OCI-LY3 (cell line): ENCODE results near the gene SIN3B.
A peak's percentile ranks its signal among the peaks of the same experiment; 100 is the strongest.

Source experiments
- H2AFZ ChIP-seq: fragments of 200-600, 300-600 bp; shearing (Covaris generic); 2 replicates; pipeline ENCODE4 v1.6.0; 2014; ENCODE audit warnings: antibody characterized with exemption, low read depth, low read length
- H3K27ac ChIP-seq: fragments of 200-600, 300-600 bp; sonication (generic); 2 replicates; pipeline ENCODE4 v1.5.1; 2014; ENCODE audit warnings: mild to moderate bottlenecking, low read length, moderate library complexity, mixed read lengths
- H3K27me3 ChIP-seq: fragments of 200-600, 300-600 bp; sonication (generic); 2 replicates; pipeline ENCODE4 v1.6.1; 2014; ENCODE audit warnings: low read depth, low read length, mixed read lengths
- H3K36me3 ChIP-seq: fragments of 200-600, 300-600 bp; sonication (generic); replicated peaks from 2 replicates; pipeline ENCODE3; 2014; ENCODE audit warnings: low read depth, low read length, mixed read lengths
- H3K4me1 ChIP-seq: fragments of 300-600, 200-600 bp; sonication (generic); 2 replicates; pipeline ENCODE4 v1.6.1; 2014; ENCODE audit warnings: low read length, mixed read lengths
- H3K4me2 ChIP-seq: fragments of 200-600, 300-600 bp; sonication (generic); 2 replicates; pipeline ENCODE4 v1.6.1; 2014; ENCODE audit warnings: low read length, mixed read lengths
- H3K4me3 ChIP-seq: fragments of 300-600, 200-600 bp; sonication (generic); 2 replicates; pipeline ENCODE4 v1.5.1; 2014; ENCODE audit warnings: antibody characterized with exemption, mild to moderate bottlenecking, low read length, moderate library complexity
- H3K79me2 ChIP-seq: fragments of 300-600, 200-600 bp; shearing (Covaris generic); 2 replicates; pipeline ENCODE4 v1.6.1; 2014; ENCODE audit warnings: mild to moderate bottlenecking, low read length, mixed read lengths
- H3K9ac ChIP-seq: fragments of 300-600, 200-600 bp; shearing (Covaris generic); 2 replicates; pipeline ENCODE4 v1.6.0; 2014; ENCODE audit warnings: mild to moderate bottlenecking, low read length, moderate library complexity
- H3K9me3 ChIP-seq: fragments of 200-600, 300-600 bp; shearing (Covaris generic); 2 replicates; pipeline ENCODE4 v1.6.1; 2014; ENCODE audit warnings: low read length, mixed read lengths; ENCODE audit not compliant: insufficient read depth
- H4K20me1 ChIP-seq: fragments of 200-600, 300-600 bp; sonication (generic); 2 replicates; pipeline ENCODE4 v1.6.1; 2016; ENCODE audit warnings: low read length, mixed read lengths; ENCODE audit not compliant: insufficient read depth
- EZH2phosphoT487 ChIP-seq: fragments of 200-600 bp; shearing (Covaris generic); IDR thresholded peaks from 2 replicates; pipeline ENCODE4 v1.6.1; 2018; ENCODE audit warnings: antibody characterized with exemption, mixed run types, low read depth
- TF ChIP-seq, protein P1 (sequence below): fragments of 200-600, 300-600 bp; sonication (generic); IDR thresholded peaks from 2 replicates; pipeline ENCODE4 v1.5.1; 2014; ENCODE audit warnings: antibody characterized with exemption, low read length, low read depth

SIN3B gene

DNA sequence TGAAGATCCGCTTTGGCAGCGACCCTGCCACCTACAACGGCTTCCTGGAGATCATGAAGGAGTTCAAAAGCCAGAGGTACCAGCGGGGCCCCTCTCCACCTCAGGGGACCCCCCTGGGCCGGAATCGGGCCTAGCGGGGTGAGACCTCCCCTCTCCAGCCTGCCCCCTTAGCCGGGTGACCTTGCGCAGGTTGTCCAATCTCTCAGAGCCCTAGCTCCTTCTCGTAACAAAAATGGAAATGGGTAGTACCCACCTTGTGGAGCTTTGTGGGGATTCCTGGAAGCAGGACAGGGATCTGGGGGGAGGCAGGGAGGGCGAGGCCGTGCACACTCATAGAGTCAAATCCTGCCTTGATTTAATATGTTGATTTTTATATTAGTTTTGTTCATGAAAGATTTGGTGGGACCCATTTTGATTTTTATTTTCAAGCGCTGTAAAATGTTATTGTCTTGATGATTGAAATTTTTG, 658 bp downstream of the SIN3B start:
- Histone ChIP-seq H4K20me1 (no peaks in the 10 kb centered on the region), H3K9me3 (no peaks in the 10 kb centered on the region), H3K9ac (peak overlapping the region; percentile 91), H3K4me3 (peak overlapping the region; percentile 94), H3K27ac (0 out of 2 replicates have a peak overlapping the region, but pooled peaks have one; percentile 5), H3K4me2 (peak overlapping the region; percentile 99), H2AFZ (peak overlapping the region; percentile 12; the same call in 1 of the 2 replicates), H3K79me2 (peaks cover 16% of the 10 kb centered on the region), H3K36me3 (peaks cover 30% of the 10 kb centered on the region), H3K4me1 (peaks cover 18% of the 10 kb centered on the region), H3K27me3 (peaks cover 16% of the 10 kb centered on the region)
- TF ChIP-seq EZH2phosphoT487 = no peak
- TF ChIP-seq, protein P1, sequence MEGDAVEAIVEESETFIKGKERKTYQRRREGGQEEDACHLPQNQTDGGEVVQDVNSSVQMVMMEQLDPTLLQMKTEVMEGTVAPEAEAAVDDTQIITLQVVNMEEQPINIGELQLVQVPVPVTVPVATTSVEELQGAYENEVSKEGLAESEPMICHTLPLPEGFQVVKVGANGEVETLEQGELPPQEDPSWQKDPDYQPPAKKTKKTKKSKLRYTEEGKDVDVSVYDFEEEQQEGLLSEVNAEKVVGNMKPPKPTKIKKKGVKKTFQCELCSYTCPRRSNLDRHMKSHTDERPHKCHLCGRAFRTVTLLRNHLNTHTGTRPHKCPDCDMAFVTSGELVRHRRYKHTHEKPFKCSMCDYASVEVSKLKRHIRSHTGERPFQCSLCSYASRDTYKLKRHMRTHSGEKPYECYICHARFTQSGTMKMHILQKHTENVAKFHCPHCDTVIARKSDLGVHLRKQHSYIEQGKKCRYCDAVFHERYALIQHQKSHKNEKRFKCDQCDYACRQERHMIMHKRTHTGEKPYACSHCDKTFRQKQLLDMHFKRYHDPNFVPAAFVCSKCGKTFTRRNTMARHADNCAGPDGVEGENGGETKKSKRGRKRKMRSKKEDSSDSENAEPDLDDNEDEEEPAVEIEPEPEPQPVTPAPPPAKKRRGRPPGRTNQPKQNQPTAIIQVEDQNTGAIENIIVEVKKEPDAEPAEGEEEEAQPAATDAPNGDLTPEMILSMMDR = no peak

DNA sequence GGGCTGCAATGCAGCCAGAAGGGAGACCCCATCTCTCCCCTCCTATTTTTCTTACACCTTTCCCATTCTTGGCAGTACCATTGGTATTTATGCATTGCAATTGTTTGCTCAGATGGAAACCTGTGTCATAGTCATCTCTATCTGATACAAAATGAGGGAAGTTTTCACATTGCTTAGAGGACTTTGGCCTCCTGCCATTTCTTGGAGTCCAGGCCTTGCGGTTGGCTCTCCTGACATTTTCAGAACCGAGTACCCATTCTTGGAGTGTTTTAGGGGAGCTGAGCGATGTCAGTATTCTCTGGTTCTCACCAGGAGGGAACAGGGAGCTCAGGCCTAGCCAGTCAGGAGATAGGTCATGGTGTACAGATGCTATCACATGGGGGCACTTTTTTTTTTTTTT, 1.5 kb downstream of the SIN3B start:
- no peak for TF ChIP-seq EZH2phosphoT487
- TF ChIP-seq, protein P1 = no peak
- no peak overlapping the region for H2AFZ ChIP-seq
- H3K4me1 ChIP-seq = peaks cover 18% of the 10 kb centered on the region
- no peaks in the 10 kb centered on the region for H3K9me3 ChIP-seq
- no peaks in the 10 kb centered on the region for H4K20me1 ChIP-seq
- no peak overlapping the region for H3K9ac ChIP-seq
- peaks cover 16% of the 10 kb centered on the region for H3K79me2 ChIP-seq
- H3K4me2 ChIP-seq = peak overlapping the region; percentile 99
- H3K27ac ChIP-seq = no peak overlapping the region
- peaks cover 30% of the 10 kb centered on the region for H3K36me3 ChIP-seq
- 0 out of 2 replicates have a peak overlapping the region, but pooled peaks have one; percentile 94 for H3K4me3 ChIP-seq
- peaks cover 10% of the 10 kb centered on the region for H3K27me3 ChIP-seq

DNA sequence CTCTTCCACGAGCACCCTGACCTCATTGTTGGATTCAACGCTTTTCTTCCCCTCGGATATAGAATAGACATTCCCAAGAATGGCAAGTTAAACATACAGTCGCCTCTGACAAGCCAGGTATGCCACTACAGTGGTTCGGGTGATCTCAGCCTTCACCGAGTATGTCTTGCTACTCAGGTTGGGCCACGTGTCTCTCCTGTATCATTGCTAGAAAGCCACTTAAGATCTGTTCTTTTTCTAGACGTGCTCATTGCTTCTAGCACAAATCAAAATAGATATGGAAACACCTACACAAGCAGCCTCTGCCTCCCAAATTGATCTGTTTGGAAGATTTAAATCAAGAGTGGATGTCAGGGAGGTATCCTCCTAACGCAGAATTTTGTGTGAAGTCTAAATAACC, 2.3 kb downstream of the SIN3B start:
- no peak for TF ChIP-seq EZH2phosphoT487
- TF ChIP-seq, protein P1 = no peak

DNA sequence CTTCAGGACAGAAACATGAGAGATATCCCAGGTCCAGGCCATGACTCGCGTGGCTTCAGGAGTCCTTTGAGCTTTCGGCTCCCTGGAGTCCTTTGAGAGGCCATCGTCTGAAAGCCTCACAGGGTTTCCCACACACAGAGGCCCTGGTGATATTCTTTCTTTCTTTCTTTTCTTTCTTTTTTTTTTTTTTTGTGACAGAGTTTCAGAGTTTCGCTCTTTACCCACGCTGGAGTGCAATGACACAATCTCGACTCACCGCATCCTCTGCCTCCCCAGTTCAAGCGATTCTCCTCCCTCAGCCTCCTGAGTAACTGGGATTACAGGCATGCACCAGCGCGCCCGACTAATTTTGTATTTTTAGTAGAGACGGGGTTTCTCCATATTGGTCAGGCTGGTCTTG, 5.5 kb downstream of the SIN3B start:
- H3K4me3 ChIP-seq = no peak overlapping the region

More for the DNA sequence above, 2.3 kb downstream of the SIN3B start:
- Histone ChIP-seq H3K27me3 (peaks cover 9% of the 10 kb centered on the region), H4K20me1 (no peaks in the 10 kb centered on the region), H2AFZ (no peak overlapping the region), H3K4me1 (peaks cover 18% of the 10 kb centered on the region), H3K79me2 (peaks cover 16% of the 10 kb centered on the region), H3K9me3 (no peaks in the 10 kb centered on the region), H3K27ac (no peak overlapping the region), H3K4me3 (no peak overlapping the region), H3K36me3 (peaks cover 37% of the 10 kb centered on the region), H3K4me2 (no peak overlapping the region), H3K9ac (no peak overlapping the region)

More for the DNA sequence above, 5.5 kb downstream of the SIN3B start:
- Histone ChIP-seq H3K27ac (no peak overlapping the region), H3K4me1 (peaks cover 13% of the 10 kb centered on the region), H3K27me3 (no peaks in the 10 kb centered on the region), H3K4me2 (no peak overlapping the region), H3K79me2 (peaks cover 12% of the 10 kb centered on the region), H4K20me1 (peaks cover 4% of the 10 kb centered on the region; the same call in 1 of the 2 replicates), H2AFZ (no peak overlapping the region), H3K9ac (no peak overlapping the region), H3K9me3 (no peaks in the 10 kb centered on the region), H3K36me3 (peaks cover 52% of the 10 kb centered on the region)
- no peak for TF ChIP-seq EZH2phosphoT487
- TF ChIP-seq, protein P1 = no peak
